Thoracic aorta (tissue), 2 donors: Measurements from ENCODE around the gene SEMA4D. TPM values are rescaled to one million over a fixed set of nuclear protein-coding genes. Genes with fewer than 3 reads are reported as not detected.

Source experiments
- ATAC-seq: fragments of 150-250 bp; one replicate; pipeline ENCODE4 v1.8.0; 2017; ENCODE audit warnings: low read depth; ENCODE audit not compliant: insufficient number of reproducible peaks, low FRiP score
- DNase-seq: peaks from one replicate; pipeline ENCODE4 v3.0.0-alpha.2; 2020; ENCODE audit warnings: low spot score
- H3K27ac ChIP-seq, 2 donors: fragments of 200-600 bp; sonication (generic); 1 replicate in 1 of 2; 2 replicates in 1 of 2; pipeline ENCODE4 v1.5.1; 2016; ENCODE audit warnings: mild to moderate bottlenecking in 2 of 2, moderate library complexity in 2 of 2
- H3K27me3 ChIP-seq: fragments of 200-600 bp; sonication (generic); replicated peaks from 2 replicates; pipeline ENCODE4 v1.6.0; 2016; ENCODE audit warnings: mild to moderate bottlenecking; ENCODE audit not compliant: insufficient read depth
- H3K36me3 ChIP-seq: fragments of 200-600 bp; sonication (generic); one replicate; pipeline ENCODE4 v1.5.1; 2016
- H3K4me1 ChIP-seq, 2 donors: fragments of 200-600 bp; sonication (generic); 1 replicate in 1 of 2; 2 replicates in 1 of 2; pipeline versions ENCODE4 v1.5.1 to v1.6.0; 2016; ENCODE audit warnings: low read depth in 2 of 2, mild to moderate bottlenecking in 1 of 2; ENCODE audit not compliant: control insufficient read depth in 1 of 2
- H3K4me3 ChIP-seq: fragments of 200-600 bp; sonication (generic); 2 replicates; pipeline ENCODE4 v1.5.1; 2016; ENCODE audit warnings: mild to moderate bottlenecking
- H3K9me3 ChIP-seq: fragments of 200-600 bp; sonication (generic); 2 replicates; pipeline ENCODE4 v1.5.1; 2016
- total RNA-seq, 2 donors: library from RNA; depleted of rRNA; stranded (reverse); fragments of >200 nt; gene quantifications; one replicate each; pipeline versions ENCODE4 v1.1.0 to v1.2.3, GENCODE V29; 2016
- TF ChIP-seq, protein P1 (sequence below): fragments of 200-600 bp; sonication (generic); IDR thresholded peaks from one replicate; pipeline ENCODE4 v1.5.1; 2019; ENCODE audit warnings: antibody characterized with exemption

Gene SEMA4D
- total RNA-seq, 2 donors from 2014 or later: 16.9 to 20.2 TPM

- H3K27ac ChIP-seq: no peak overlapping the region
- no peak for ATAC-seq
- H3K27me3 ChIP-seq: no peaks in the 10 kb centered on the region
- no peaks in the 10 kb centered on the region for H3K36me3 ChIP-seq
- DNase-seq: no peak
- H3K4me1 ChIP-seq: peaks cover 2 to 20% of the 10 kb centered on the region in 2 donors
- TF ChIP-seq, protein P1, sequence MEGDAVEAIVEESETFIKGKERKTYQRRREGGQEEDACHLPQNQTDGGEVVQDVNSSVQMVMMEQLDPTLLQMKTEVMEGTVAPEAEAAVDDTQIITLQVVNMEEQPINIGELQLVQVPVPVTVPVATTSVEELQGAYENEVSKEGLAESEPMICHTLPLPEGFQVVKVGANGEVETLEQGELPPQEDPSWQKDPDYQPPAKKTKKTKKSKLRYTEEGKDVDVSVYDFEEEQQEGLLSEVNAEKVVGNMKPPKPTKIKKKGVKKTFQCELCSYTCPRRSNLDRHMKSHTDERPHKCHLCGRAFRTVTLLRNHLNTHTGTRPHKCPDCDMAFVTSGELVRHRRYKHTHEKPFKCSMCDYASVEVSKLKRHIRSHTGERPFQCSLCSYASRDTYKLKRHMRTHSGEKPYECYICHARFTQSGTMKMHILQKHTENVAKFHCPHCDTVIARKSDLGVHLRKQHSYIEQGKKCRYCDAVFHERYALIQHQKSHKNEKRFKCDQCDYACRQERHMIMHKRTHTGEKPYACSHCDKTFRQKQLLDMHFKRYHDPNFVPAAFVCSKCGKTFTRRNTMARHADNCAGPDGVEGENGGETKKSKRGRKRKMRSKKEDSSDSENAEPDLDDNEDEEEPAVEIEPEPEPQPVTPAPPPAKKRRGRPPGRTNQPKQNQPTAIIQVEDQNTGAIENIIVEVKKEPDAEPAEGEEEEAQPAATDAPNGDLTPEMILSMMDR: no peak
- H3K9me3 ChIP-seq: no peaks in the 10 kb centered on the region
- H3K4me3 ChIP-seq: no peak overlapping the region
These were observed 37.4 kb downstream of the SEMA4D start for GRCh38 chr9:89460551-89460950.

GRCh38 chr9:89458768-89459496 is 39.0 kb downstream of the SEMA4D start:
- H3K4me1 ChIP-seq: peaks cover 2 to 20% of the 10 kb centered on the region in 2 donors
- ATAC-seq: no peak
- no peak overlapping the region for H3K4me3 ChIP-seq
- no peak overlapping the region for H3K27ac ChIP-seq
- no peaks in the 10 kb centered on the region for H3K36me3 ChIP-seq
- DNase-seq: no peak
- H3K9me3 ChIP-seq: no peaks in the 10 kb centered on the region
- H3K27me3 ChIP-seq: no peaks in the 10 kb centered on the region
- TF ChIP-seq, protein P1: no peak

GRCh38 chr9:89457376-89457855 is 40.5 kb downstream of the SEMA4D start:
- TF ChIP-seq, protein P1: no peak
- DNase-seq (no peak), ATAC-seq (no peak)
- Histone ChIP-seq H3K9me3 (no peaks in the 10 kb centered on the region), H3K4me1 (peaks cover 2 to 17% of the 10 kb centered on the region in 2 donors), H3K27me3 (no peaks in the 10 kb centered on the region), H3K27ac (no peak overlapping the region), H3K36me3 (no peaks in the 10 kb centered on the region), H3K4me3 (no peak overlapping the region)

GRCh38 chr9:89455356-89455824 is 42.5 kb downstream of the SEMA4D start:
- TF ChIP-seq, protein P1: no peak
- Histone ChIP-seq H3K4me3 (no peak overlapping the region), H3K36me3 (no peaks in the 10 kb centered on the region), H3K27me3 (no peaks in the 10 kb centered on the region), H3K9me3 (no peaks in the 10 kb centered on the region), H3K4me1 (no peaks in the 10 kb centered on the region), H3K27ac (no peak overlapping the region)
- no peak for DNase-seq
- no peak for ATAC-seq

DNA sequence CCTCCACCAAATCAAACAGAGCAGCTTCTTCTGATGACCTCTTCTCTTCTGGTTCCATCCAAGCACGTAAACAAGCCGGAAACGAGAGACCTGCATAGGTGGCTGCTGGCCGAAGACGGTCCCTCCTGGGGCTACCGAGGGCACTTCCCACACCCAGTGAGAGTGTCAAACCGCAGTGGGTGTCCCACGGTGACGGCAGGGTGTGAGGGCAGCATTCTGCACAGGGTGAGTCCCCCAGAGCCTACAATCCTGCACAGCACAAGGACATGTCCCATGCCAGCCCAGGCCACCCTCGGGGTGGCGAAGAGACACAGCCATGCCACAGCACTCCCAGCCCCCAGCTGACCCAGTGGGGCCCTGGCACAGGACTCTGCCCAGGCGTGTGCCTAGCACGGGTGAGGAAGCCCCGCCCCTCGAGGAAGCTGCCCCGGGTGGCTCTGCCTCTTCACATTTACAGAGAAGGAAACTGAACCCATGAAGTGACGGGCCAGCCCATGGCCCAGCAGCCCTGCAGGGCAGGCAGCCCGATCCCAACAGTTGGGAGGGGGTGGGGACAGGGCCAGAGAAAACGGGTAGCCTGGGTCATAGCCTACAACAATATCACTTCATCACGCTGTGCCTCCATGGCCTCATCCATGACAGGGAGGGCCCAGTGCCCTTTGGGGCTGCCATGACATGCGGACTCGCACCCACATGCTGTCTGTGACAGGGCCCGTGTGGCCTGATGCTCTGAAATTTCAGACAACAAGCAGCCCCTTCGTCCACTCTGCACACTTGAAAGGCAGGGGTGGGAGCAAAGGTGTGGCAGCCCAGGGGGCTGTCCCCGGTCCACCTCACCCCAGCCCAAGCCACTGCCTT is 43.2 kb downstream of the SEMA4D start:
- Histone ChIP-seq H3K27me3 (no peaks in the 10 kb centered on the region), H3K27ac (no peak overlapping the region), H3K9me3 (no peaks in the 10 kb centered on the region), H3K4me3 (no peak overlapping the region), H3K36me3 (no peaks in the 10 kb centered on the region), H3K4me1 (no peaks in the 10 kb centered on the region)
- DNase-seq: no peak
- TF ChIP-seq, protein P1: no peak
- no peak for ATAC-seq
